ENCODE results near the gene ELAVL1.

DNA sequence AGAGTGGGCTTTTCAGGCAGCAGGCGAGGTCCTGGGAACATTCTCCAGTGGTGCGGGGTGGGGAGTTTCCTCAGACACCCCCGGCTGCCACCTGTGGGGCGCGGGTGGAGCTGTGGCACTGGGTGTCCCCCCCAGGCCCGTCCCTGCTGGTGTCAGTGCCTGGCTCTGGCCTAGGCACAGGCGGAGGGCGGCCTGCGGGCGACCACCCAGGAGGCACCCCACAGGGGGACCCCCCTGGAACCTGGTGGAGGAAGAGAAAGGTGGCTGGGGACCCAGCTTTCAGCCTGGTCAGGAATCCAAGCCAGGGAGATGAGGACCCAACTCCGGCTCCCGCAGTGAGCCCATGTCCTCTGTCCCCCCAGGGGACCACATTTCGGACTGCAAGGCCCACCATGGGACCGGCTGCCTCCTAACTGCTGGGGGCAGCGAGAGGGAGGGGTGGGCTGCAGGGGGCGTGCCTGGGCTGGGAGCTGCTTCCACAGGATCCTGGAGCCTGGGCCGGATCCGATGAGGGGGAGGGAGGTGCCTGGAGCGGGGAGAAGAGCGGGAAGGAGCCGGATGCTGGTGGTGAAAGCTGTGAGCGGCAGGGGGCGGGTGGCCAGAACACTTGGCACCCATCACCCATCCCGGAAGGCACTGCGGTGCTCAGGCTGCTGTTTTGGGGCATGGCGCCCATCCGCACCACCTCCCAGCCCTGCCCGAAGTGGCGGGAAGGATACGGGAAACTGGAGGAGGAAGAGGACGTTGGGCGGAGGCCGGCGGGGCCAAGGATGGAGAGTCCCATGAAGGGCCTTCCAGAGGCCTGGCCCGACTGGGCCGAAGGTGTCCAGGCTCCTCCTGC, 74.0 kb downstream of the ELAVL1 start:
- TF ChIP-seq, protein P1, sequence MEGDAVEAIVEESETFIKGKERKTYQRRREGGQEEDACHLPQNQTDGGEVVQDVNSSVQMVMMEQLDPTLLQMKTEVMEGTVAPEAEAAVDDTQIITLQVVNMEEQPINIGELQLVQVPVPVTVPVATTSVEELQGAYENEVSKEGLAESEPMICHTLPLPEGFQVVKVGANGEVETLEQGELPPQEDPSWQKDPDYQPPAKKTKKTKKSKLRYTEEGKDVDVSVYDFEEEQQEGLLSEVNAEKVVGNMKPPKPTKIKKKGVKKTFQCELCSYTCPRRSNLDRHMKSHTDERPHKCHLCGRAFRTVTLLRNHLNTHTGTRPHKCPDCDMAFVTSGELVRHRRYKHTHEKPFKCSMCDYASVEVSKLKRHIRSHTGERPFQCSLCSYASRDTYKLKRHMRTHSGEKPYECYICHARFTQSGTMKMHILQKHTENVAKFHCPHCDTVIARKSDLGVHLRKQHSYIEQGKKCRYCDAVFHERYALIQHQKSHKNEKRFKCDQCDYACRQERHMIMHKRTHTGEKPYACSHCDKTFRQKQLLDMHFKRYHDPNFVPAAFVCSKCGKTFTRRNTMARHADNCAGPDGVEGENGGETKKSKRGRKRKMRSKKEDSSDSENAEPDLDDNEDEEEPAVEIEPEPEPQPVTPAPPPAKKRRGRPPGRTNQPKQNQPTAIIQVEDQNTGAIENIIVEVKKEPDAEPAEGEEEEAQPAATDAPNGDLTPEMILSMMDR (IDR thresholded peaks at IDR 0.05; ENCODE audit: insufficient read depth, low read depth, low read length): no peak
- TF ChIP-seq EZH2 (IDR thresholded peaks at IDR 0.05; ENCODE audit: insufficient read depth, low read length): no peak
